ENCODE data around the gene GAB2. TPM values are rescaled to one million over a fixed set of nuclear protein-coding genes. Genes with fewer than 3 reads are reported as not detected.
A peak's percentile ranks its signal among the peaks of the same experiment; 100 is the strongest.
"Not testable (repeated sequence)": the region's sequence is repeated elsewhere in the genome, so short reads cannot be mapped to it uniquely, and the experiment has no call there.

Gene GAB2
- total RNA-seq, 1 experiment from 2014 or later: 3.3 TPM

DNA sequence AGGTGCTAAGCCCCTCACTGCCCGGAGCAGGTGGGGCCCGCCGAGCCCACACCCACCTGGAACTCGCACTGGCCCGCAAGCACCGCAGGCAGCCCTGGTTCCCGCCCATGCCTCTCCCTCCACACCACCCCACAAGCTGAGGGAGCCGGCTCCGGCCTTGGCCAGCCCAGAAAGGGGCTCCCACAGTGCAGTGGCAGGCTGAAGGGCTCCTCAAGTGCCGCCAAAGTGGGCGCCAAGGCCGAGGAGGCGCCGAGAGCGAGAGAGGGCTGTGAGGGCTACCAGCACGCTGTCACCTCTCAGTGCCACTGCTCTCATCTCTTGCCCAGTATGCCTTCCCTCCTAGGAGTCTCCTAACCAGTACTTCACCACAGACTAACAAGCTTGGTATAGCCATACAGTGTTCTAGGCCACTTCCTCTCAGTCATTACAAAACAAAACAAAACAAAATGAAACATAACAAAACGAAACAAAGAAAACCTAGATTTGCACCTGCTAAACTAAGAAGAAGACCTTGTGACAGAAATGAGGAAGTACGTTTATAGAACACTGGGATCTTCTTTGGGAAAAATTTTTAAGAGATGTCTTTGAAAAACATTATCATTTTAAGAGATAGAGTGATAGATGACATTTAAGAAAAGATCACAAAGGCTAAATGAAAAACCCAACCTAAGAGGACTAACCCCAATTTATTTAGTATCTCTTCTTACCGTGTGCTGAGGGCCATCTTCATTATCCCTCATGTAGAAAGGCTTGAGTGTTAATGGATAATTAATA lies 47.7 kb upstream of the GAB2 start:
- Histone ChIP-seq H3K27me3 (ENCODE audit: insufficient read depth, low read length) (no peaks in the 10 kb centered on the region), H4K20me1 (ENCODE audit: control insufficient read depth, insufficient read depth, insufficient read length) (no peaks in the 10 kb centered on the region), H3K9me3 (ENCODE audit: control insufficient read depth, low read depth, low read length) (no peaks in the 10 kb centered on the region), H3K14ac (ENCODE audit: insufficient read depth, low read length) (no peak overlapping the region), H4K91ac (ENCODE audit: insufficient read length, low read depth, low read length) (no peak overlapping the region), H3K18ac (ENCODE audit: insufficient read length, low read depth, low read length) (no peak overlapping the region), H4K8ac (replicated peaks; ENCODE audit: insufficient read length, low read depth, low read length) (no peak overlapping the region), H3K4me2 (ENCODE audit: insufficient read depth, insufficient read length, low read length) (no peak overlapping the region), H3K79me1 (ENCODE audit: insufficient read depth, low read depth, low read length, poor library complexity, severe bottlenecking) (no peaks in the 10 kb centered on the region), H3K27ac (ENCODE audit: insufficient read length, low read depth, low read length) (no peak overlapping the region), H3T11ph (ENCODE audit: low read length) (no peak overlapping the region), H2BK5ac (ENCODE audit: insufficient read length, low read length) (no peak overlapping the region), H2BK12ac (ENCODE audit: insufficient read length, low read depth, low read length) (no peak overlapping the region), H3K79me2 (ENCODE audit: insufficient read depth, low read length) (no peaks in the 10 kb centered on the region), H3K56ac (ENCODE audit: insufficient read length, low read depth, low read length) (no peak overlapping the region), H4K5ac (ENCODE audit: insufficient read length, low read depth, low read length) (no peak overlapping the region), H3K4ac (ENCODE audit: low read depth, low read length) (no peak overlapping the region), H2BK120ac (ENCODE audit: low read depth, low read length, poor library complexity, severe bottlenecking) (no peak overlapping the region), H3K23ac (ENCODE audit: insufficient read length, low read depth, low read length) (no peak overlapping the region), H2BK20ac (ENCODE audit: low read depth, low read length, poor library complexity, severe bottlenecking) (no peak overlapping the region), H2AK5ac (ENCODE audit: insufficient read length, low read length) (no peak overlapping the region), H2AFZ (ENCODE audit: low read length) (no peak overlapping the region), H2BK15ac (ENCODE audit: low read depth, low read length) (no peak overlapping the region), H3K23me2 (ENCODE audit: insufficient read length, low read depth, low read length, poor library complexity, severe bottlenecking) (no peaks in the 10 kb centered on the region), H3K9ac (ENCODE audit: extremely low read depth, insufficient read length, low read length) (no peak overlapping the region), H3K4me1 (ENCODE audit: insufficient read depth, low read length) (no peaks in the 10 kb centered on the region)
- Mint-ChIP-seq H3K36me3 (ENCODE audit: insufficient read depth in 1 of 3, low read depth in 3 of 3) (peaks cover 24 to 49% (median 43%) of the 10 kb centered on the region in 3 experiments), H3K4me1 (peaks cover 5 to 11% of the 10 kb centered on the region in 2 experiments; a peak in 3 of 4 replicates), H3K4me3 (no peak overlapping the region), H3K9me3 (peaks cover 0 to 6% of the 10 kb centered on the region in 2 experiments; a peak in 1 of 5 replicates), H3K27me3 (ENCODE audit: low read depth) (no peaks in the 10 kb centered on the region), H3K27ac (peak overlapping the region in 1 of 3 experiments; percentile 7; a peak in 2 of 7 replicates)
- no CpG with 5 or more reads among the region's 19 CpGs for WGBS (ENCODE audit: extremely low coverage, insufficient read length, low lambda C conversion rate)
- DNase-seq: no peak
- TF ChIP-seq, protein P1, sequence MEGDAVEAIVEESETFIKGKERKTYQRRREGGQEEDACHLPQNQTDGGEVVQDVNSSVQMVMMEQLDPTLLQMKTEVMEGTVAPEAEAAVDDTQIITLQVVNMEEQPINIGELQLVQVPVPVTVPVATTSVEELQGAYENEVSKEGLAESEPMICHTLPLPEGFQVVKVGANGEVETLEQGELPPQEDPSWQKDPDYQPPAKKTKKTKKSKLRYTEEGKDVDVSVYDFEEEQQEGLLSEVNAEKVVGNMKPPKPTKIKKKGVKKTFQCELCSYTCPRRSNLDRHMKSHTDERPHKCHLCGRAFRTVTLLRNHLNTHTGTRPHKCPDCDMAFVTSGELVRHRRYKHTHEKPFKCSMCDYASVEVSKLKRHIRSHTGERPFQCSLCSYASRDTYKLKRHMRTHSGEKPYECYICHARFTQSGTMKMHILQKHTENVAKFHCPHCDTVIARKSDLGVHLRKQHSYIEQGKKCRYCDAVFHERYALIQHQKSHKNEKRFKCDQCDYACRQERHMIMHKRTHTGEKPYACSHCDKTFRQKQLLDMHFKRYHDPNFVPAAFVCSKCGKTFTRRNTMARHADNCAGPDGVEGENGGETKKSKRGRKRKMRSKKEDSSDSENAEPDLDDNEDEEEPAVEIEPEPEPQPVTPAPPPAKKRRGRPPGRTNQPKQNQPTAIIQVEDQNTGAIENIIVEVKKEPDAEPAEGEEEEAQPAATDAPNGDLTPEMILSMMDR (conservative IDR thresholded peaks at IDR 0.05): no peak

GRCh38 chr11:78464787-78465168 lies 47.2 kb upstream of the GAB2 start:
- not testable (repeated sequence) for H3K18ac ChIP-seq (ENCODE audit: insufficient read length, low read depth, low read length); H3K4me1 Mint-ChIP-seq; H2BK120ac ChIP-seq (ENCODE audit: low read depth, low read length, poor library complexity, severe bottlenecking); H2BK15ac ChIP-seq (ENCODE audit: low read depth, low read length); H3K9me3 ChIP-seq (ENCODE audit: control insufficient read depth, low read depth, low read length); H3K79me1 ChIP-seq (ENCODE audit: insufficient read depth, low read depth, low read length, poor library complexity, severe bottlenecking); H2BK12ac ChIP-seq (ENCODE audit: insufficient read length, low read depth, low read length); H4K91ac ChIP-seq (ENCODE audit: insufficient read length, low read depth, low read length); H3K23ac ChIP-seq (ENCODE audit: insufficient read length, low read depth, low read length); H4K8ac ChIP-seq (replicated peaks; ENCODE audit: insufficient read length, low read depth, low read length); H3K27me3 Mint-ChIP-seq (ENCODE audit: low read depth); DNase-seq; H3K14ac ChIP-seq (ENCODE audit: insufficient read depth, low read length); H3K23me2 ChIP-seq (ENCODE audit: insufficient read length, low read depth, low read length, poor library complexity, severe bottlenecking); H3K4me3 Mint-ChIP-seq; H3K9ac ChIP-seq (ENCODE audit: extremely low read depth, insufficient read length, low read length); H3K4me2 ChIP-seq (ENCODE audit: insufficient read depth, insufficient read length, low read length); H3K27me3 ChIP-seq (ENCODE audit: insufficient read depth, low read length); H3T11ph ChIP-seq (ENCODE audit: low read length); H2AFZ ChIP-seq (ENCODE audit: low read length); H2BK5ac ChIP-seq (ENCODE audit: insufficient read length, low read length); H3K9me3 Mint-ChIP-seq; H3K79me2 ChIP-seq (ENCODE audit: insufficient read depth, low read length); H2AK5ac ChIP-seq (ENCODE audit: insufficient read length, low read length); H4K5ac ChIP-seq (ENCODE audit: insufficient read length, low read depth, low read length); H3K27ac Mint-ChIP-seq; H3K4ac ChIP-seq (ENCODE audit: low read depth, low read length); H3K56ac ChIP-seq (ENCODE audit: insufficient read length, low read depth, low read length); H2BK20ac ChIP-seq (ENCODE audit: low read depth, low read length, poor library complexity, severe bottlenecking); H4K20me1 ChIP-seq (ENCODE audit: control insufficient read depth, insufficient read depth, insufficient read length); H3K4me1 ChIP-seq (ENCODE audit: insufficient read depth, low read length); H3K27ac ChIP-seq (ENCODE audit: insufficient read length, low read depth, low read length)
- no CpG with 5 or more reads among the region's 14 CpGs for WGBS (ENCODE audit: extremely low coverage, insufficient read length, low lambda C conversion rate)
- peaks cover 26 to 55% (median 48%) of the 10 kb centered on the region in 3 experiments for H3K36me3 Mint-ChIP-seq (ENCODE audit: insufficient read depth in 1 of 3, low read depth in 3 of 3)

Data from H9 (cell line).